Sigmoid colon (tissue), 7 donors: ENCODE data around the gene ADORA1. TPM values are rescaled to one million over a fixed set of nuclear protein-coding genes. Genes with fewer than 3 reads are reported as not detected.

Source experiments
- DNase-seq: peaks from one replicate; pipeline ENCODE4 v3.0.0-alpha.2; 2019
- H3K27ac ChIP-seq, 4 donors: fragments of 200-600 bp; sonication (generic); one replicate each; pipeline ENCODE4 v1.5.1; 2016 to 2019; ENCODE audit warnings: mild to moderate bottlenecking in 1 of 4
- H3K27me3 ChIP-seq, 3 donors: fragments of 200-600 bp; sonication (generic); one replicate each; pipeline ENCODE4 v1.5.1; 2019; ENCODE audit warnings: mild to moderate bottlenecking in 1 of 3
- H3K36me3 ChIP-seq, 4 donors: fragments of 200-600 bp; sonication (generic); one replicate each; pipeline ENCODE4 v1.5.1; 2016 to 2019
- H3K4me1 ChIP-seq, 4 donors: fragments of 200-600 bp; sonication (generic); one replicate each; pipeline ENCODE4 v1.5.1; 2017 to 2019
- H3K4me3 ChIP-seq, 4 donors: fragments of 200-600 bp; sonication (generic); one replicate each; pipeline ENCODE4 v1.5.1; 2017 to 2019; ENCODE audit warnings: mild to moderate bottlenecking in 2 of 4, moderate library complexity in 1 of 4
- H3K9me3 ChIP-seq, 4 donors: fragments of 200-600 bp in 3 of 4; sonication (generic) in 3 of 4; one replicate each; pipeline versions ENCODE4 v1.5.1 to v1.6.1; 2013 to 2019
- EP300 ChIP-seq, 4 donors: sonication (generic); formaldehyde crosslinking; IDR thresholded peaks; one replicate each; pipeline ENCODE4 v1.6.1; 2017; ENCODE audit warnings: antibody characterized with exemption in 4 of 4
- POLR2A ChIP-seq, 2 donors: fragments of 450-650 bp; IDR thresholded peaks; one replicate each; pipeline ENCODE4 v1.6.1; 2016; ENCODE audit warnings: antibody characterized with exemption in 2 of 2, mild to moderate bottlenecking in 2 of 2, moderate library complexity in 2 of 2
- POLR2AphosphoS5 ChIP-seq, 4 donors: sonication (generic); formaldehyde crosslinking; IDR thresholded peaks; one replicate each; pipeline ENCODE4 v1.6.1; 2017; ENCODE audit warnings: antibody characterized with exemption in 4 of 4
- WGBS, 2 donors: extraction: QIAGEN DNeasy Blood & Tissue Kit; methylation state at CpG; one replicate each; pipeline ENCODE4 v1.1.7; 2013; 5-methylcytosine and 5-hydroxymethylcytosine counted together
- intact Hi-C: fragments of 100-400 bp; cut with DNase I; formaldehyde crosslinking; loops from one replicate; pipeline ENCODE4 v1.15.1; 2023
- polyA plus RNA-seq, 3 donors: library from polyadenylated mRNA; stranded (reverse); fragments of 200-250 nt; gene quantifications; one replicate each; pipeline ENCODE4 v1.2.3, GENCODE V29; 2013
- total RNA-seq, 4 donors: library from RNA; depleted of rRNA; stranded (reverse); fragments of >200 nt; gene quantifications; one replicate each; pipeline ENCODE4 v1.1.0, GENCODE V29; 2016
- TF ChIP-seq, protein P1 (sequence below), 4 experiments: fragments of 450-650 bp in 3 of 4; fragments of 200-600 bp in 1 of 4; IDR thresholded peaks; one replicate each; pipeline ENCODE4 v1.5.1; 2016 to 2019; ENCODE audit warnings: antibody characterized with exemption in 4 of 4, mild to moderate bottlenecking in 3 of 4, moderate library complexity in 2 of 4
- donor health status: healthy with polysubstance abuse.
- donor health status: Bipolar disorder and iron deficiency.
- donor health status: healthy.

ADORA1 gene
- total and polyA plus RNA-seq, 7 donors = 0.33 to 1.3 (median 1.0) TPM; not detected in 3

DNA sequence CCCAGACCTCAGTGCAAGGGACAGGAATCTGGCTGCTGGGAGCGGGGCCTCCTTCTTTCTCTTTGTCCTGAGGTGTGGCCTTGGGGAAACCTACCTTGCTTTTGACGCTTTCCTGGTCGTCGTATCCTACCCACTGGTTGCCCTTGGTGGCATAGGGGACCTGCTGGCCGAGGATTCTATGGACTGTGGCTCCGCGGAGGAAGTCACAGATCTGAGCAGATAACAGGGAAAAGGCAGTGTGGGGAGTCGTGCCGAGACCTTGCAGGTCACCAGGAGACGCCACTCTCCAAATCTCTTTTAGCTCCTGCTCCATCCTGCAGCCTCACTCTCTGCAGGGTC lies 52.1 kb downstream of the ADORA1 start:
- no peak for DNase-seq
- intact Hi-C loops = no loop called here
- 91 to 94% methylated on average over 10 of the region's 10 CpGs for WGBS, 2 donors
- H3K36me3 ChIP-seq = no peaks in the 10 kb centered on the region
- no peaks in the 10 kb centered on the region for H3K4me1 ChIP-seq
- H3K27ac ChIP-seq = no peak overlapping the region
- TF ChIP-seq, protein P1, sequence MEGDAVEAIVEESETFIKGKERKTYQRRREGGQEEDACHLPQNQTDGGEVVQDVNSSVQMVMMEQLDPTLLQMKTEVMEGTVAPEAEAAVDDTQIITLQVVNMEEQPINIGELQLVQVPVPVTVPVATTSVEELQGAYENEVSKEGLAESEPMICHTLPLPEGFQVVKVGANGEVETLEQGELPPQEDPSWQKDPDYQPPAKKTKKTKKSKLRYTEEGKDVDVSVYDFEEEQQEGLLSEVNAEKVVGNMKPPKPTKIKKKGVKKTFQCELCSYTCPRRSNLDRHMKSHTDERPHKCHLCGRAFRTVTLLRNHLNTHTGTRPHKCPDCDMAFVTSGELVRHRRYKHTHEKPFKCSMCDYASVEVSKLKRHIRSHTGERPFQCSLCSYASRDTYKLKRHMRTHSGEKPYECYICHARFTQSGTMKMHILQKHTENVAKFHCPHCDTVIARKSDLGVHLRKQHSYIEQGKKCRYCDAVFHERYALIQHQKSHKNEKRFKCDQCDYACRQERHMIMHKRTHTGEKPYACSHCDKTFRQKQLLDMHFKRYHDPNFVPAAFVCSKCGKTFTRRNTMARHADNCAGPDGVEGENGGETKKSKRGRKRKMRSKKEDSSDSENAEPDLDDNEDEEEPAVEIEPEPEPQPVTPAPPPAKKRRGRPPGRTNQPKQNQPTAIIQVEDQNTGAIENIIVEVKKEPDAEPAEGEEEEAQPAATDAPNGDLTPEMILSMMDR (IDR thresholded peaks at IDR 0.05) = no peak
- TF ChIP-seq POLR2AphosphoS5 (IDR thresholded peaks at IDR 0.05) (no peak), POLR2A (IDR thresholded peaks at IDR 0.05) (no peak), EP300 (IDR thresholded peaks at IDR 0.05) (no peak)
- no peaks in the 10 kb centered on the region for H3K9me3 ChIP-seq
- H3K27me3 ChIP-seq = peaks cover 0 to 3% (median 0%) of the 10 kb centered on the region in 3 donors
- H3K4me3 ChIP-seq = no peak overlapping the region

DNA sequence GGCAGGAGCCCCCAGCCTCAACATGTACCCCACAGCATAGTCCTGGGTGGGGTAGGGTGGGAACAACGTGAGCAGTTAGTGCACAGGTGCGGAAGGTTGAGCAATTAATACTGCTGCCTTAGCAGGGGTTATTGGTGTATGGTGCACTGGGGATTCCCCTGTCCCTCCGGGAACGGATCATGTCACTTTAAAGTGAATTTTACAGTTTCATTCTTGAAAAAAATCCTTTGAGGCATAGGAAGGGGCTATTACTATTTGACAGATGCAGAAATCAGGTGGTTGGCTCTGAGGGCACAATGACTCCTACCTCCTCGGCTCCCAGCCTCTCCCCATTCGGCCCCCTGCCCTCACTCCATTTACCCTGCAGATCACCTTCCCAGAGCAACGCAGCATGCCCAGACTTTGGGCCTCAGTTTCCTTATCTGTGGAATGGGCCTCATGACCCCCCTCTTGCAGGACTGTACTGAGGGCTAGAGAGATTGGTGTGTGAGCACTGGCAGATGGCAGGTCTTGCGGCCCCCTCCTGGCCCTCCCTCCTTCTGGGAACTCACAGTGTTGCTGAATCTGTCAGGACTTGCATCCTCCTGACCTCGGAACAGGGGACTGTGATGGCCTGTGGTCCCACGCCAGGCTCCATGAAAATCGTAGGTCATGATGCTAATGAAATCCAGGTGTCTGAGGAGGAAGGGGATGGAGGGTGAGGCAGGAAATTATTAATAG lies 53.2 kb downstream of the ADORA1 start:
- no peaks in the 10 kb centered on the region for H3K4me1 ChIP-seq
- no peaks in the 10 kb centered on the region for H3K9me3 ChIP-seq
- no peak for DNase-seq
- no peak overlapping the region for H3K4me3 ChIP-seq
- no peak overlapping the region for H3K27ac ChIP-seq
- TF ChIP-seq POLR2A (IDR thresholded peaks at IDR 0.05) = no peak
- TF ChIP-seq, protein P1 (IDR thresholded peaks at IDR 0.05) = no peak
- TF ChIP-seq POLR2AphosphoS5 (IDR thresholded peaks at IDR 0.05) = no peak
- TF ChIP-seq EP300 (IDR thresholded peaks at IDR 0.05) = no peak
- H3K36me3 ChIP-seq = no peaks in the 10 kb centered on the region
- peaks cover 0 to 3% (median 0%) of the 10 kb centered on the region in 3 donors for H3K27me3 ChIP-seq
- 67 to 82% methylated on average over 11 of the region's 11 CpGs for WGBS, 2 donors
- intact Hi-C loops = no loop called here

GRCh38 chr1:203181586-203182386 lies 54.3 kb downstream of the ADORA1 start:
- TF ChIP-seq, protein P1 (IDR thresholded peaks at IDR 0.05) = no peak
- TF ChIP-seq POLR2A (IDR thresholded peaks at IDR 0.05) (no peak), POLR2AphosphoS5 (IDR thresholded peaks at IDR 0.05) (no peak), EP300 (IDR thresholded peaks at IDR 0.05) (no peak)
- Histone ChIP-seq H3K9me3 (no peaks in the 10 kb centered on the region), H3K27ac (no peak overlapping the region), H3K27me3 (no peaks in the 10 kb centered on the region), H3K4me3 (no peak overlapping the region), H3K36me3 (no peaks in the 10 kb centered on the region), H3K4me1 (no peaks in the 10 kb centered on the region)
- WGBS, 2 donors = 79 to 80% methylated on average over 10 of the region's 10 CpGs
- intact Hi-C loops = no loop called here
- no peak for DNase-seq

DNA sequence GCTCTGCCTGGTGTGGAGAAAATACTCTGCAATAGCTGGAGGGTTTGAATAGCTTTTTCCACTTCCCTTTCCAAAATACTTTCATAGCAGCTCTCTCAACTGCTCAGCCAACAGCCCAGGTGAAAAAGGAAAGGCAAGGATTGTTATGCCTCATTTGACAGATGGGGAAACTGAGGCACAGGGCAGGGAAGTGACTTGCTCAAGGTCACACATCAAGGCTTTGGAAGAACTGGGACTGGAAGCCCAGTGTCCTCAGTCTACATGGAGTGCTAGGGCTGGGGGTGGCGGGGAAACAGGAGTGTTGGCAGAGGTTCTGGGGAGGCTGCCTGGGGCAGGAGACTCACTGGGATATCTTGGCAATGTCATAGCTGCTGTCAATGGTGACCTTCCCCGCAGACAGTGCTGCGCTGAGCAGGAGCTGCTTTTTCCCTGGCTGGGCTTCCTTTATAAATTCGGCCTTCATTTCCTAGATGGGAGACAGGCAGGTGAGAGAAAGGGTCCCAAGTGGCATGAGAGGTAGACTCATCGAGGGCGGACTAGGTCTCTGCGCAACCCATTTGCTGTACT lies 54.9 kb downstream of the ADORA1 start:
- no peaks in the 10 kb centered on the region for H3K4me1 ChIP-seq
- no peaks in the 10 kb centered on the region for H3K36me3 ChIP-seq
- WGBS, 2 donors = 92 to 96% methylated on average over 7 of the region's 7 CpGs
- no peak for DNase-seq
- no peak for TF ChIP-seq POLR2A (IDR thresholded peaks at IDR 0.05)
- no peak for TF ChIP-seq EP300 (IDR thresholded peaks at IDR 0.05)
- TF ChIP-seq, protein P1 (IDR thresholded peaks at IDR 0.05) = no peak
- TF ChIP-seq POLR2AphosphoS5 (IDR thresholded peaks at IDR 0.05) = no peak
- H3K27me3 ChIP-seq = no peaks in the 10 kb centered on the region
- no peak overlapping the region for H3K27ac ChIP-seq
- no peak overlapping the region for H3K4me3 ChIP-seq
- intact Hi-C loops = no loop called here
- no peaks in the 10 kb centered on the region for H3K9me3 ChIP-seq
